Panc1 (cell line): Measurements from ENCODE around the gene GJC2. TPM values are rescaled to one million over a fixed set of nuclear protein-coding genes. Genes with fewer than 3 reads are reported as not detected.

Experiments used
- ATAC-seq: fragments of 200-7000 bp; cut with Tn5 transposase; 2 replicates; pipeline ENCODE4 v1.9.1; 2020; ENCODE audit warnings: mild to moderate bottlenecking, moderate library complexity
- BruUV-seq: library from RNA; stranded (reverse); fragments of 400-500 nt; replicated peaks from 2 replicates; lab custom pipeline; 2021; lab: Mats Ljungman, UMichigan
- CTCF ChIA-PET: fragments of 300-600 bp; sonication (Branson Sonifier 250); formaldehyde crosslinking; loops from one replicate; lab custom pipeline; 2022; ENCODE audit warnings: antibody characterized with exemption; lab: Charles Lee
- POLR2A ChIA-PET: fragments of 300-600 bp; sonication (Branson Sonifier 250); formaldehyde crosslinking; loops from one replicate; lab custom pipeline; 2022; ENCODE audit warnings: antibody characterized with exemption; lab: Charles Lee
- DNase-seq: peaks from one replicate; pipeline ENCODE4 v3.0.0-alpha.2; 2010; ENCODE audit warnings: low read depth, low spot score
- H3K27ac ChIP-seq: 2 replicates; pipeline ENCODE4 v1.5.1; 2011; ENCODE audit warnings: mild to moderate bottlenecking, low read length, inconsistent platforms
- H3K27me3 ChIP-seq: fragments of 200-500 bp; sonication (Bioruptor generic); 2 replicates; pipeline ENCODE4 v1.6.0; 2014; ENCODE audit warnings: low read length, inconsistent platforms; ENCODE audit not compliant: control insufficient read depth, insufficient read depth
- H3K36me3 ChIP-seq: fragments of 200-500 bp; sonication (Bioruptor generic); 2 replicates; pipeline ENCODE4 v1.5.1; 2014; ENCODE audit warnings: inconsistent platforms, mild to moderate bottlenecking, low read length, moderate library complexity; ENCODE audit not compliant: control insufficient read depth, insufficient read depth
- H3K4me1 ChIP-seq: 2 replicates; pipeline ENCODE4 v1.5.1; 2011; ENCODE audit warnings: inconsistent platforms, mild to moderate bottlenecking, low read length, moderate library complexity; ENCODE audit not compliant: control insufficient read depth, insufficient read depth
- H3K4me3 ChIP-seq, 2 experiments: 2 replicates each; pipeline ENCODE4 v1.5.1; 2011 to 2012; ENCODE audit warnings: low read depth in 2 of 2, low read length in 2 of 2, mild to moderate bottlenecking in 2 of 2, inconsistent platforms in 1 of 2, moderate library complexity in 1 of 2
- H3K9me3 ChIP-seq: fragments of 200-500 bp; sonication (Bioruptor generic); 2 replicates; pipeline ENCODE4 v1.5.1; 2014; ENCODE audit warnings: low read depth, mild to moderate bottlenecking, inconsistent platforms, low read length, moderate library complexity; ENCODE audit not compliant: control insufficient read depth, insufficient read depth
- POLR2AphosphoS5 ChIP-seq: IDR thresholded peaks from 2 replicates; pipeline ENCODE4 v1.6.1; 2012; ENCODE audit warnings: mild to moderate bottlenecking, low read depth, low read length, moderate library complexity
- SIN3A ChIP-seq: IDR thresholded peaks from 2 replicates; pipeline ENCODE4 v1.6.1; 2012; ENCODE audit warnings: low read depth, mild to moderate bottlenecking, low read length, moderate library complexity, borderline replicate concordance; ENCODE audit not compliant: insufficient read depth
- TCF7L2 ChIP-seq: IDR thresholded peaks from 2 replicates; pipeline ENCODE4 v1.6.1; 2011; ENCODE audit warnings: mild to moderate bottlenecking, low read depth, low read length, inconsistent platforms
- in situ Hi-C: cut with HindIII; loops from 2 replicates; pipeline ENCODE4 v1.10.0; 2016; ENCODE audit warnings: low sequenced_read_pairs, low pct_unique_long_range_greater_than_20kb
- intact Hi-C: fragments of 100-400 bp; cut with micrococcal nuclease; formaldehyde crosslinking; loops from one replicate; pipeline ENCODE4 v1.10.0; 2022; ENCODE audit not compliant: unreplicated experiment
- total RNA-seq: library from RNA; stranded (reverse); gene quantifications from one replicate; pipeline ENCODE4 v1.2.1, GENCODE V29; 2021; ENCODE audit not compliant: unreplicated experiment
- TF ChIP-seq, protein P1 (sequence below): fragments of 450-650 bp; IDR thresholded peaks from 2 replicates; pipeline ENCODE4 v1.5.1; 2017; ENCODE audit warnings: mild to moderate bottlenecking
- TF ChIP-seq, protein P2 (sequence below), 2 experiments: IDR thresholded peaks; 2 replicates each; pipeline ENCODE4 v1.6.1; 2011 to 2012; ENCODE audit warnings: low read depth in 2 of 2, control low read depth in 1 of 2, low read length in 1 of 2, mild to moderate bottlenecking in 1 of 2, moderate library complexity in 1 of 2; ENCODE audit not compliant: insufficient read depth in 1 of 2

The GJC2 gene
- total RNA-seq, 1 experiment from 2014 or later: 2.4 TPM

DNA sequence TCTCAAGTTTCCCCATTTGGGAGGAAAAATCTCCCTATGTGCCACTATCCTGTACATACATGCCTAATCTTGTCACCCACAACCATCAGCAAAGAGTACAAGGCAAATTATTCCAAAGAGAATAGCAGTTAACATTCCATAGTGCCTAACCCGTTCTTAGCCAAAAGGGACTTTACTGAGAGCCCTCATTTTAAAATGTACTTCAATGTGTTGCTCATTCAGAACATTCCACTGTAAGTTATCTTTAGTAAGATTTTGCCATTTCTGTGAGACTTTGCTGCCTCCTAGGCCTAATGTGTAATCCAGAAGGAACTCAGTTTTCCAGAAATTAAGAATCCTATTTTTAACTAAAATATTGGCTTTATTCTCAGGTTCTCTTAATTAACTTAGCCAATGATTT lies 29.4 kb upstream of the GJC2 start:
- Histone ChIP-seq H3K4me3 (no peak overlapping the region), H3K27ac (no peak overlapping the region), H3K36me3 (no peaks in the 10 kb centered on the region; the same call in 1 of the 2 replicates), H3K9me3 (peaks cover 9% of the 10 kb centered on the region; the same call in 1 of the 2 replicates), H3K27me3 (no peaks in the 10 kb centered on the region; the same call in 1 of the 2 replicates), H3K4me1 (no peaks in the 10 kb centered on the region)
- CTCF ChIA-PET: no interaction called here
- BruUV-seq: no TSS peak
- TF ChIP-seq, protein P1, sequence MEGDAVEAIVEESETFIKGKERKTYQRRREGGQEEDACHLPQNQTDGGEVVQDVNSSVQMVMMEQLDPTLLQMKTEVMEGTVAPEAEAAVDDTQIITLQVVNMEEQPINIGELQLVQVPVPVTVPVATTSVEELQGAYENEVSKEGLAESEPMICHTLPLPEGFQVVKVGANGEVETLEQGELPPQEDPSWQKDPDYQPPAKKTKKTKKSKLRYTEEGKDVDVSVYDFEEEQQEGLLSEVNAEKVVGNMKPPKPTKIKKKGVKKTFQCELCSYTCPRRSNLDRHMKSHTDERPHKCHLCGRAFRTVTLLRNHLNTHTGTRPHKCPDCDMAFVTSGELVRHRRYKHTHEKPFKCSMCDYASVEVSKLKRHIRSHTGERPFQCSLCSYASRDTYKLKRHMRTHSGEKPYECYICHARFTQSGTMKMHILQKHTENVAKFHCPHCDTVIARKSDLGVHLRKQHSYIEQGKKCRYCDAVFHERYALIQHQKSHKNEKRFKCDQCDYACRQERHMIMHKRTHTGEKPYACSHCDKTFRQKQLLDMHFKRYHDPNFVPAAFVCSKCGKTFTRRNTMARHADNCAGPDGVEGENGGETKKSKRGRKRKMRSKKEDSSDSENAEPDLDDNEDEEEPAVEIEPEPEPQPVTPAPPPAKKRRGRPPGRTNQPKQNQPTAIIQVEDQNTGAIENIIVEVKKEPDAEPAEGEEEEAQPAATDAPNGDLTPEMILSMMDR: no peak
- TF ChIP-seq, protein P2, sequence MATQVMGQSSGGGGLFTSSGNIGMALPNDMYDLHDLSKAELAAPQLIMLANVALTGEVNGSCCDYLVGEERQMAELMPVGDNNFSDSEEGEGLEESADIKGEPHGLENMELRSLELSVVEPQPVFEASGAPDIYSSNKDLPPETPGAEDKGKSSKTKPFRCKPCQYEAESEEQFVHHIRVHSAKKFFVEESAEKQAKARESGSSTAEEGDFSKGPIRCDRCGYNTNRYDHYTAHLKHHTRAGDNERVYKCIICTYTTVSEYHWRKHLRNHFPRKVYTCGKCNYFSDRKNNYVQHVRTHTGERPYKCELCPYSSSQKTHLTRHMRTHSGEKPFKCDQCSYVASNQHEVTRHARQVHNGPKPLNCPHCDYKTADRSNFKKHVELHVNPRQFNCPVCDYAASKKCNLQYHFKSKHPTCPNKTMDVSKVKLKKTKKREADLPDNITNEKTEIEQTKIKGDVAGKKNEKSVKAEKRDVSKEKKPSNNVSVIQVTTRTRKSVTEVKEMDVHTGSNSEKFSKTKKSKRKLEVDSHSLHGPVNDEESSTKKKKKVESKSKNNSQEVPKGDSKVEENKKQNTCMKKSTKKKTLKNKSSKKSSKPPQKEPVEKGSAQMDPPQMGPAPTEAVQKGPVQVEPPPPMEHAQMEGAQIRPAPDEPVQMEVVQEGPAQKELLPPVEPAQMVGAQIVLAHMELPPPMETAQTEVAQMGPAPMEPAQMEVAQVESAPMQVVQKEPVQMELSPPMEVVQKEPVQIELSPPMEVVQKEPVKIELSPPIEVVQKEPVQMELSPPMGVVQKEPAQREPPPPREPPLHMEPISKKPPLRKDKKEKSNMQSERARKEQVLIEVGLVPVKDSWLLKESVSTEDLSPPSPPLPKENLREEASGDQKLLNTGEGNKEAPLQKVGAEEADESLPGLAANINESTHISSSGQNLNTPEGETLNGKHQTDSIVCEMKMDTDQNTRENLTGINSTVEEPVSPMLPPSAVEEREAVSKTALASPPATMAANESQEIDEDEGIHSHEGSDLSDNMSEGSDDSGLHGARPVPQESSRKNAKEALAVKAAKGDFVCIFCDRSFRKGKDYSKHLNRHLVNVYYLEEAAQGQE (IDR thresholded peaks at IDR 0.05; ENCODE audit: insufficient read depth in 1 of 2, low read depth in 2 of 2, low read length in 1 of 2): no peak
- no peak for TF ChIP-seq SIN3A
- no peak for TF ChIP-seq TCF7L2
- TF ChIP-seq POLR2AphosphoS5: no peak
- DNase-seq (no peak), ATAC-seq (no peak)
- intact Hi-C loops (no loop called here), in situ Hi-C loops (no loop called here)
- POLR2A ChIA-PET: no interaction called here

DNA sequence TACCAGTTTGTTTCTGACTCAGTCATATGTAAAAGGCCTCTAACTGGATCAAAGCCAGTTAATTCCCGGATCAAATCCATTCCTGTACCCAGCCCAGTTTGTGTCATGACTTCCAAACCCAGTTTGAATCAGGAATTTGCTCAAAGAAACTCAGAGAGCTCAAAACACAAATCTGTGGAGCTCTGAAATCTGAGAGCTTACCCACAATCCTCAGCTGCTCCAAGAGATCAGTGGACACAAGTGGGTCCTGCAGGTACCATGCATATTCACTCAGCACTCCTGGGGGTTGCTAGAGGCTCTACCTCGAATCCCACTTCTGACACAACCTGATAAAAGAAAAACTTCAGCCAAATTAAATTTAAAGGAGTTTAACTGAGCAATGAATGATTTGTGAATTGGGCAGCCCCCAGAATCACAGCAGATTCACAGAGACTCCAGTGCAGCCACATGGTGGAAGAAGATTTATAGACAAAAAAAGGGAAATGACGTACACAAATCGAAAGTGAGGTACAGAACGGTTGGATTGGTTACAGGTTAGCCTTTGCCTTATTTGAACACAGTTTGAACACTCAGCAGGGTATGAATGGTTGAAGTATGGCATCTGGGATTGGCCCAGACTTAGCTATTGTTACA lies 28.8 kb upstream of the GJC2 start:
- Histone ChIP-seq H3K27me3 (no peaks in the 10 kb centered on the region; the same call in 1 of the 2 replicates), H3K4me1 (no peaks in the 10 kb centered on the region), H3K27ac (no peak overlapping the region), H3K4me3 (no peak overlapping the region), H3K9me3 (peaks cover 9% of the 10 kb centered on the region; the same call in 1 of the 2 replicates), H3K36me3 (no peaks in the 10 kb centered on the region; the same call in 1 of the 2 replicates)
- TF ChIP-seq TCF7L2 (no peak), POLR2AphosphoS5 (no peak), SIN3A (no peak)
- TF ChIP-seq, protein P2 (IDR thresholded peaks at IDR 0.05; ENCODE audit: insufficient read depth in 1 of 2, low read depth in 2 of 2, low read length in 1 of 2): no peak
- TF ChIP-seq, protein P1: no peak
- DNase-seq (no peak), ATAC-seq (no peak)
- ChIA-PET CTCF (interaction anchor here (1.1 kb wide), 1 partner anchor 10 kb away, joined by 14 read pairs; no protein-coding TSS in a partner anchor), POLR2A (no interaction called here)
- BruUV-seq: no TSS peak
- in situ Hi-C loops (no loop called here), intact Hi-C loops (no loop called here)
